NCI-H524 (cell line): ENCODE data around the gene AGGF1.
"Not testable (repeated sequence)": the region's sequence is repeated elsewhere in the genome, so short reads cannot be mapped to it uniquely, and the experiment has no call there.

Experiments
- DNase-seq, 2 experiments: peaks; one replicate each; lab custom pipeline; 2025; lab: John Stamatoyannopoulos, UW

AGGF1 gene

DNA sequence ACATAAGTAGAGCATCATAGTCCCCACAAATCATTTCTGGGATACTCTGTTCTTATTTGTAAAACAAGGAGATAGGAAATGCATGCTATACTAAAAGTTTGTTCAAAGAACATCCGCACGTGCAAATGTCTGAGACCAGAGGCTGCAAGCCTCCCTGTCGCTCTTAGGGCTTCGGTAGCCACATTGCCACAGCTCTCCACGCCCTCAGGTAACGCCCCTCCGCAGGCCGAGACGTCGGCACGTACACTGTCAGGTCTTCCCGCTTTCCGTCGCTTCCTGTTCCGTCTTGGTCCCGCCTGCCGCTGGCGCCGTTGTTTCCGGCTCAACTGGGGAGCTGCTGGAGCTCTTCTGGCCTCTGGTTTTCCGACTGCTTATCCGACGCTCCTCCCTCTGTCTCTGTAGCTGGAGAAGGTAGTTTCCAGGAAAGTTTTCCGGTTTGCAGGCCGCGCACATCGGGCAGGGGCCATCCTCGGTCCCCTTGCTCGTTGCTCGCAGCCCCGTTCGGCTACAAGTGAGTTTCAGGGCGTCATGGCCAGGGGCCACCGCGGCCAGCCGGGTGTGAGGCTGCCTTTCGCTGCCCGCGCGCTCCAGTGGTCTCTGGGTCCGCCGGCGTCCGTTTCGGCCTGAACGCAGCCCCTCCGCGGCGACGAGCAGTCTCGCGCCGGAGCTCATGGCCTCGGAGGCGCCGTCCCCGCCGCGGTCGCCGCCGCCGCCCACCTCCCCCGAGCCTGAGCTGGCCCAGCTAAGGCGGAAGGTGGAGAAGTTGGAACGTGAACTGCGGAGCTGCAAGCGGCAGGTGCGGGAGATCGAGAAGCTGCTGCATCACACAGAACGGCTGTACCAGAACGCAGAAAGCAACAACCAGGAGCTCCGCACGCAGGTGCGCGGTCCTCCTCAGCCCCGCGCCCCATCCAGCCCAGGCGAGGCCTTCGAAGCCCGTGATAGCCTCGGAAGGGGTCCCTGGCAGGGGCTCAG, at the start of gene AGGF1:
Gene AGGF1 (plus strand): TSS at position 308 of the 975 bp plus-strand sequence. CDS start 363 bp downstream, at position 671.
- peak; percentile 82 to 91 for DNase-seq

GRCh38 chr5:76980518-76981144, 49.6 kb upstream of the AGGF1 start:
- DNase-seq: no peak

- DNase-seq: no peak
Measured at GRCh38 chr5:76982450-76982849, 47.8 kb upstream of the AGGF1 start.

GRCh38 chr5:76983468-76983867, 46.7 kb upstream of the AGGF1 start:
- DNase-seq: no peak

GRCh38 chr5:76986825-76987526, 43.2 kb upstream of the AGGF1 start:
- peak in 1 of 2 experiments; percentile 6 for DNase-seq

DNA sequence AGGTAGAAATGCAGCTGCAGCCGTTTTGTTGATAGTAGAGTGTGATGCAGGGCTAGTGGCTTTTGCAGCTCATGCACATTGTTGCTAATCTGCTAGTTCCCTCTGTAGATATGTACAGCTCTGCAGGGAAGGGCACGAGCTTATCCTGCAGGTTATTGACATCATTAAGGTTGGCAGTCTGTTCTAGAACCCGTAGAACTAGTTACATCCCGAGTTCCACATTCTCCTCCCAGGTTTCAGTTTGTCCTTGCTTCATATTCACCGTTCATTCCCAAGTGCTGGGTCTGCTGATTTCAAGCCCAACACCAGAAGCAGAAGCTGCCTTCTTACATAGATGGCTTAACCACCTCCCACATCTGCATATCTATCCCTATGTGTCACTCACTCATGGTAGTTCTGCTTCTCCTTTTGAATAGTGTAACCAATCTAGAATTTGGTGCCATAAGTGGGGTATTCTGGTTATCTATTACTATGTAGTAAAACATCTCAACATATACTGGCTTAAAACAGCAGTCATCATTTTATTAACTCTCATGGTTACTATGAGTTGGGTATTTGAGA, 39.2 kb upstream of the AGGF1 start:
- DNase-seq: no peak

DNA sequence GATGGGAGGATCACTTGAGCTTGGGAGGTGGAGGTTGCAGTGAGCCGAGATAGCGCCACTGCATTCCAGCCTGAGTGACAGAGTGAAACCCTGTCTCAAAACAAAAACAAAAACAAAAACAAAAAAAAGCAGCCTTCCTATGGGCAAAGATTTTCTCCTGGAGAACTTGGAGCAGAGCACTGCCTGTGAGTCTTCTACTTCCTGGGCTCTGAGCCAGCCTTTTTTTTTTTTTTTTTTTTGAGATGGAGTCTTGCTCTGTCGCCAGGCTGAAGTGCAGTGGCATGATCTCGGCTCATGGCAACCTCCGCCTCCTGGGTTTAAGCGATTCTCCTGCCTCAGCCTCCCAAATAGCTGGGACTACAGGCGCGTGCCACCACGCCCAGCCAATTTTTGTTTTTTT, 36.8 kb upstream of the AGGF1 start:
- DNase-seq: not testable (repeated sequence)

GRCh38 chr5:76994337-76994736, 35.9 kb upstream of the AGGF1 start:
- DNase-seq: no peak

- not testable (repeated sequence) for DNase-seq
Measured at GRCh38 chr5:76998251-76998650, 32.0 kb upstream of the AGGF1 start.

GRCh38 chr5:76999451-76999850, 30.8 kb upstream of the AGGF1 start:
- no peak for DNase-seq

- no peak for DNase-seq
Measured at GRCh38 chr5:77003246-77003645, 27.0 kb upstream of the AGGF1 start.

DNA sequence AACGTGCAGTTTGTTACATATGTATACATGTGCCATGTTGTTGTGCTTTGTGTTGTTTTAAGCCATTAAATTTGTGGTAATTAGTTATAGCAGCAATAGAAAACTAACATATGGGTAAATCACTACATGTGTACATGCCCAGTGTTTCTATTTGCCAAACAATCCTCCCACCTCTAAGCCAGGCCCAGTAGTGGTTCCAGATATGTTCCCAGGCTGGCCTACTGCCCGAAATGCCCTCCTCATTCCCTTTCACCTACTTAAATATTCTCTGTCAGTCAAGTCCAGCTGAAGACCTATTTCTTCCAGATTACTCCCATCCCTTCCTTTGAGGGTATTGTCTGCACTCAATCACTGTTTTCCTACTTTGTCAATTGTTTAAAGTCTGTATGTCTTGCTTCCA, 24.1 kb upstream of the AGGF1 start:
- no peak for DNase-seq

GRCh38 chr5:77008413-77008812, 21.8 kb upstream of the AGGF1 start:
- no peak for DNase-seq

DNA sequence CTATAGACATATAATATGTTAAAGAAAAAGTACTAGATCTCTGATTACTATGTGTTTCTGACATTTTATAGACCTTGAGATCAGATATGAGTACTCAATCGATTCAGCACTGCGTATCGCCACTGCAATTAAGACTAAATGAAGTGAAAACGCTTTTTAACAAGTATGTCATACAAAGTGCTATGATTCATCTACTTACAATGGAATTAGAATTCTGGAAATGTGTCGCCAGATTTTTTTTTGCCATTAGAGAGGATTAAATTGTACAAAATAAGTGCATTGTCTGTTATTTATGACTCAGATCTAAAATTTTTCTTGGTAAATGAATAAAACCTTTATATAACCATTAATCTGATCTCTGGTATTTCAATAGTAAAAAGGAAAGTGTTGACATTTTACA, 20.0 kb upstream of the AGGF1 start:
- no peak for DNase-seq

- DNase-seq: no peak
Measured at GRCh38 chr5:77011498-77011897, 18.7 kb upstream of the AGGF1 start.

GRCh38 chr5:77012601-77013000, 17.6 kb upstream of the AGGF1 start:
- DNase-seq: no peak

- peak; percentile 4 to 55 for DNase-seq
Measured at GRCh38 chr5:77015938-77016569, 14.2 kb upstream of the AGGF1 start.

DNA sequence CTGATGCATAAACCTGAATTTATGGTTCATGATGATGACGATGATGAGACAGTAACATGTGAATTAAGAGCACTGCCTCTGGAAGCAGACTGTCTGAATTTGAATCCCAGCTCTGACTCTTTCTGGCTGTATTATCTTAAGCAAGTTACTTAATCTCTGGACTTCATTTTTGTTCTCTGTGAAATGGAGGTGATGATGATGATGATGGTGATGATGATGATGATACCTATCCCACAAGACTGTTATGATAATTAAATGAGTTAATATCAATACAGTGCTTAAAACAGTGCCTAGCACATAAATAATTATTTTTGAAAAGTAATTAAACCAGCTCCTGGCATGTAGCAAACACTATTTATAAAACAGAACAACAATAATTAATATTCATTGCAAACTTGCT, 13.2 kb upstream of the AGGF1 start:
- DNase-seq: no peak

- no peak for DNase-seq
Measured at GRCh38 chr5:77017668-77018067, 12.5 kb upstream of the AGGF1 start.

GRCh38 chr5:77022511-77023417, 7.4 kb upstream of the AGGF1 start:
- no peak for DNase-seq

GRCh38 chr5:77024490-77024889, 5.7 kb upstream of the AGGF1 start:
- no peak for DNase-seq
